Measurements from ENCODE around the gene NEGR1. TPM values are rescaled to one million over a fixed set of nuclear protein-coding genes. Genes with fewer than 3 reads are reported as not detected.

Gene NEGR1
- total and polyA plus RNA-seq, 2 experiments from 2014 or later, result 0.57 to 0.94 TPM

DNA sequence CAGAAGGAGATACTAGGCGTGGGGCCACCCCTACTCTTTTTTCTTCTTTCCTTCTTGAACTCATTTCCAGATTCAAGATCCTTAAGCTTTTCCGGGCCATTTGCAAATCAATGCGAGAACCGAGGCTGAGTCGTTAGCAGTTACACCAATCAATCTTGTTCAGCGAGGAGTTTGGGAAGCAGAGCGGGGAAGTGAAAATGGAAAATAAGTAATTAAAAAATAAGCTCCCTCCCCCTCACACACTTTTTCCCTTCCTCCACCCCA is 1.7 kb upstream of the NEGR1 start (continued):
- TF ChIP-seq REST (IDR thresholded peaks at IDR 0.05; ENCODE audit: unreplicated experiment) (no peak), ZNF114 (CRISPR knock-in tag; IDR thresholded peaks at IDR 0.05) (no peak), JUNB (IDR thresholded peaks at IDR 0.05; ENCODE audit: unreplicated experiment) (no peak), EZH2phosphoT487 (IDR thresholded peaks at IDR 0.05; ENCODE audit: unreplicated experiment) (no peak)

DNA sequence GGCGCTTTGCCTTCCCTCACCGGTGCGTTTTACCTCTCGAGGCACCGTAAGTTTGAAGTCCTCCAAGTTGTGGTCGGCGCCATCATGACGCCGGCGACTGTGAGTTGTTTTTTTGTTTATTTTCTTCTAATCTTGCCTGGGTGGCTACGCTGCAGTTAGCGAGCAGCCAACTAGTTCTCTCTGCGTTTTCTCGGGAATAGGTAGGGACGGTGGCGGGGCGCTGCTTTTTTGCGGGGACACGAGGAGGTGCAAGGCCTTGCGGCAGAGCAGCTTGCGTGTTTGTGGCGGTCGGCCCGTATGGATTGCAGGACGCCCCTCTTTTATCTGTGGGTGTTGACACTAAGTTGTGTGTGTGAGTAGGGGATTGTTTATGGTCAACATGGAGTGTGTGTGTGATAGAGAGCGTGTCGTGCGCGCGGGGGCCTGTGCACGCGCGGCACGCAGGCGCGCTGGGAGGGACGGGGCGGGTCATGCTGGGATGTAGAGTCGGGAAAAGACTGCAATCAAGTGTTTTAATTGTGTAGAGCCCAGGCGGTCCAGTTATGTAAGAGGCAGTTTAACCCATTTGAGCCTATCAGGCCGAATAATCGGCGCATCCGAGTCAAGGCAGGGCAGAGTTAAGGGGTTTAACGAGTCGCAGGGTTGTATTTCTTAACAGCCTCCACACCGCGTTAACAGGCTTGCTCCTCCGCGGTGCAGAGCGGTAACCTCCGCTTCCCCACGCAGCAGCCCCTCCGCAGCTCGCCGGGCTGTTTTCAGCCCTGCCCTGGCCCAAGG is 1.2 kb upstream of the NEGR1 start:
- Histone ChIP-seq H2AFZ (peak overlapping the region; percentile 34), H3K36me3 (ENCODE audit: insufficient read depth) (no peaks in the 10 kb centered on the region), H3K4me1 (ENCODE audit: insufficient read depth) (peaks cover 22% of the 10 kb centered on the region), H3K4me2 (peak overlapping the region; percentile 89), H3K27me3 (ENCODE audit: insufficient read depth) (peaks cover 48% of the 10 kb centered on the region), H3F3A (replicated peaks; ENCODE audit: low read depth) (peaks cover 4% of the 10 kb centered on the region; the same call in 1 of the 2 replicates), H3K79me2 (replicated peaks; ENCODE audit: insufficient read depth) (no peaks in the 10 kb centered on the region), H3K4me3 (peak overlapping the region; percentile 91), H3K9me2 (ENCODE audit: insufficient read depth) (no peaks in the 10 kb centered on the region), H3K27ac (ENCODE audit: low read depth) (peak overlapping the region; percentile 30), H4K20me1 (replicated peaks; ENCODE audit: insufficient read depth) (no peaks in the 10 kb centered on the region)
- Mint-ChIP-seq H3K4me1 (peaks cover 20% of the 10 kb centered on the region), H3K9me3 (no peaks in the 10 kb centered on the region; the same call in 2 of the 3 replicates), H3K4me3 (no peak overlapping the region), H3K36me3 (ENCODE audit: low read depth) (no peaks in the 10 kb centered on the region; the same call in 2 of the 3 replicates), H3K27ac (no peak overlapping the region), H3K27me3 (ENCODE audit: insufficient read depth, low read depth, poor library complexity) (peaks cover 17% of the 10 kb centered on the region)
- DNase-seq (ENCODE audit: low spot score), result peak; percentile 54
- peak; percentile 40 for ATAC-seq
- TF ChIP-seq NANOG (IDR thresholded peaks at IDR 0.05; ENCODE audit: borderline replicate concordance) (no peak), CTCF (conservative IDR thresholded peaks at IDR 0.05; ENCODE audit: low read depth in 2 of 2) (no peak)

- ATAC-seq, result peak; percentile 34
- Histone ChIP-seq H3K4me1 (ENCODE audit: insufficient read depth) (peaks cover 22% of the 10 kb centered on the region), H3K27ac (ENCODE audit: low read depth) (peak overlapping the region; percentile 30), H3K36me3 (ENCODE audit: insufficient read depth) (no peaks in the 10 kb centered on the region), H3K27me3 (ENCODE audit: insufficient read depth) (peaks cover 48% of the 10 kb centered on the region), H2AFZ (peak overlapping the region; percentile 34), H3K4me3 (peak overlapping the region; percentile 91), H3K79me2 (replicated peaks; ENCODE audit: insufficient read depth) (no peaks in the 10 kb centered on the region), H3F3A (replicated peaks; ENCODE audit: low read depth) (peaks cover 4% of the 10 kb centered on the region; the same call in 1 of the 2 replicates), H4K20me1 (replicated peaks; ENCODE audit: insufficient read depth) (no peaks in the 10 kb centered on the region), H3K9me2 (ENCODE audit: insufficient read depth) (no peaks in the 10 kb centered on the region), H3K4me2 (peak overlapping the region; percentile 89)
- Mint-ChIP-seq H3K27me3 (ENCODE audit: insufficient read depth, low read depth, poor library complexity) (peaks cover 17% of the 10 kb centered on the region), H3K27ac (no peak overlapping the region), H3K4me3 (no peak overlapping the region), H3K36me3 (ENCODE audit: low read depth) (no peaks in the 10 kb centered on the region; the same call in 2 of the 3 replicates), H3K9me3 (no peaks in the 10 kb centered on the region; the same call in 2 of the 3 replicates), H3K4me1 (peaks cover 20% of the 10 kb centered on the region)
- peak; percentile 60 for DNase-seq (ENCODE audit: low spot score)
- TF ChIP-seq STAT1 (IDR thresholded peaks at IDR 0.05; ENCODE audit: unreplicated experiment) (no peak), ETS1 (IDR thresholded peaks at IDR 0.05) (no peak), REST (IDR thresholded peaks at IDR 0.05; ENCODE audit: unreplicated experiment) (no peak), NANOG (IDR thresholded peaks at IDR 0.05; ENCODE audit: borderline replicate concordance) (no peak), EZH2phosphoT487 (IDR thresholded peaks at IDR 0.05; ENCODE audit: unreplicated experiment) (no peak), CTCF (conservative IDR thresholded peaks at IDR 0.05; ENCODE audit: low read depth in 2 of 2) (no peak), ZNF114 (CRISPR knock-in tag; IDR thresholded peaks at IDR 0.05) (no peak)
Observed at GRCh38 chr1:72283022-72283306, 625 bp upstream of the NEGR1 start.

All from GM23338 (cell line).